Fibroblast of lung (primary cell): Measurements from ENCODE around the gene C4orf50. TPM values are rescaled to one million over a fixed set of nuclear protein-coding genes. Genes with fewer than 3 reads are reported as not detected.

ENCODE experiments used
- DNase-seq, 2 donors: peaks; one replicate each; pipeline versions ENCODE4 v3.0.0 to v3.0.0-alpha.2; 2010; ENCODE audit warnings: low read depth in 2 of 2
- H2AFZ ChIP-seq: 2 replicates; pipeline ENCODE4 v1.5.1; 2012; ENCODE audit warnings: low read length, control low read depth, inconsistent platforms
- H3K27ac ChIP-seq: 2 replicates; pipeline ENCODE4 v1.5.1; 2011; ENCODE audit warnings: low read length, control low read depth; ENCODE audit not compliant: insufficient read depth
- H3K27me3 ChIP-seq: 2 replicates; pipeline ENCODE4 v1.5.1; 2011; ENCODE audit warnings: mild to moderate bottlenecking, low read length; ENCODE audit not compliant: control insufficient read depth, insufficient read depth
- H3K36me3 ChIP-seq: 2 replicates; pipeline ENCODE4 v1.5.1; 2011; ENCODE audit warnings: low read length; ENCODE audit not compliant: control insufficient read depth, insufficient read depth
- H3K4me1 ChIP-seq: 2 replicates; pipeline ENCODE4 v1.5.1; 2011; ENCODE audit warnings: low read length; ENCODE audit not compliant: control insufficient read depth, insufficient read depth; ENCODE audit errors: extremely low read depth
- H3K4me2 ChIP-seq: 2 replicates; pipeline ENCODE4 v1.5.1; 2011; ENCODE audit warnings: low read length, control low read depth; ENCODE audit not compliant: insufficient read depth; ENCODE audit errors: extremely low read depth
- H3K4me3 ChIP-seq, 4 experiments: fragments of 200-600 bp in 1 of 4; sonication (generic) in 1 of 4; replicated peaks in 1 of 4; 2 replicates each; pipeline ENCODE4 v1.5.1; 2011 to 2016; ENCODE audit warnings: low read length in 4 of 4, low read depth in 3 of 4, mild to moderate bottlenecking in 3 of 4, control low read depth in 2 of 4, inconsistent platforms in 1 of 4, mixed read lengths in 1 of 4; ENCODE audit not compliant: insufficient read depth in 1 of 4; ENCODE audit errors: control extremely low read depth in 1 of 4
- H3K79me2 ChIP-seq: 2 replicates; pipeline ENCODE4 v1.5.1; 2012; ENCODE audit warnings: mild to moderate bottlenecking, low read length, inconsistent platforms; ENCODE audit not compliant: control insufficient read depth, insufficient read depth
- H3K9ac ChIP-seq: 2 replicates; pipeline ENCODE4 v1.5.1; 2011; ENCODE audit warnings: mild to moderate bottlenecking, low read length, control low read depth; ENCODE audit not compliant: insufficient read depth
- H3K9me3 ChIP-seq: 2 replicates; pipeline ENCODE4 v1.5.1; 2012; ENCODE audit warnings: low read depth, low read length; ENCODE audit not compliant: control insufficient read depth, insufficient read depth
- H4K20me1 ChIP-seq: 2 replicates; pipeline ENCODE4 v1.5.1; 2011; ENCODE audit warnings: low read length; ENCODE audit not compliant: control insufficient read depth, insufficient read depth; ENCODE audit errors: extremely low read depth
- CTCF ChIP-seq, 2 donors: IDR thresholded peaks in 1 of 2; conservative IDR thresholded peaks in 1 of 2; 1 replicate in 1 of 2; 2 replicates in 1 of 2; pipeline ENCODE4 v1.5.1; 2011 to 2012; ENCODE audit warnings: low read length in 2 of 2, control low read depth in 1 of 2, inconsistent platforms in 1 of 2, low read depth in 1 of 2, mild to moderate bottlenecking in 1 of 2
- EZH2 ChIP-seq: IDR thresholded peaks from 2 replicates; pipeline ENCODE4 v1.5.1; 2012; ENCODE audit warnings: low read length, control low read depth, mild to moderate bottlenecking; ENCODE audit errors: missing control alignments
- polyA plus RNA-seq, 2 donors: library from polyadenylated mRNA; depleted of rRNA in 1 of 2; stranded (reverse) in 1 of 2; unstranded in 1 of 2; fragments of >200 nt; gene quantifications; 2 replicates each; pipeline ENCODE4 v1.2.1, GENCODE V29; 2011 to 2012; ENCODE audit warnings: missing spikeins in 1 of 2
- total RNA-seq: library from RNA; depleted of rRNA; stranded (reverse); fragments of >200 nt; gene quantifications from 2 replicates; pipeline ENCODE4 v1.2.1, GENCODE V29; 2014

C4orf50 gene
- total and polyA plus RNA-seq, 2 donors (not counting 1 experiment from before 2014, with no cell fraction given), result not detected

GRCh38 chr4:5899396-5899795, 118.8 kb downstream of the C4orf50 start:
- DNase-seq, result no peak
- Histone ChIP-seq H3K9me3 (no peaks in the 10 kb centered on the region), H3K27ac (no peak overlapping the region), H4K20me1 (no peaks in the 10 kb centered on the region), H3K79me2 (no peaks in the 10 kb centered on the region), H3K4me3 (no peak overlapping the region), H3K36me3 (no peaks in the 10 kb centered on the region), H3K9ac (no peak overlapping the region), H3K27me3 (no peaks in the 10 kb centered on the region), H3K4me2 (no peak overlapping the region), H3K4me1 (no peaks in the 10 kb centered on the region), H2AFZ (no peak overlapping the region)
- TF ChIP-seq EZH2 (no peak), CTCF (conservative IDR thresholded peaks at IDR 0.05 in 1 of 2, IDR thresholded peaks at IDR 0.05 in 1 of 2; ENCODE audit: low read depth in 1 of 2, low read length in 2 of 2) (no peak)

- TF ChIP-seq EZH2 (no peak), CTCF (conservative IDR thresholded peaks at IDR 0.05 in 1 of 2, IDR thresholded peaks at IDR 0.05 in 1 of 2; ENCODE audit: low read depth in 1 of 2, low read length in 2 of 2) (no peak)
- Histone ChIP-seq H3K9me3 (no peaks in the 10 kb centered on the region), H3K4me3 (no peak overlapping the region), H3K36me3 (no peaks in the 10 kb centered on the region), H3K27me3 (peaks cover 4% of the 10 kb centered on the region), H3K79me2 (no peaks in the 10 kb centered on the region), H3K9ac (no peak overlapping the region), H3K4me2 (no peak overlapping the region), H4K20me1 (no peaks in the 10 kb centered on the region), H3K27ac (no peak overlapping the region), H2AFZ (no peak overlapping the region), H3K4me1 (no peaks in the 10 kb centered on the region)
- DNase-seq, result no peak
Observed at GRCh38 chr4:5897674-5898073, 120.6 kb downstream of the C4orf50 start.

GRCh38 chr4:5895287-5895686, 122.9 kb downstream of the C4orf50 start:
- H3K27me3 ChIP-seq, result peaks cover 24% of the 10 kb centered on the region

More at GRCh38 chr4:5895287-5895686, 122.9 kb downstream of the C4orf50 start:
- Histone ChIP-seq H4K20me1 (no peaks in the 10 kb centered on the region), H3K4me1 (no peaks in the 10 kb centered on the region), H2AFZ (no peak overlapping the region), H3K4me2 (no peak overlapping the region), H3K4me3 (no peak overlapping the region), H3K27ac (no peak overlapping the region), H3K9me3 (no peaks in the 10 kb centered on the region), H3K36me3 (no peaks in the 10 kb centered on the region), H3K9ac (no peak overlapping the region), H3K79me2 (no peaks in the 10 kb centered on the region)
- no peak for TF ChIP-seq EZH2
- no peak for TF ChIP-seq CTCF (conservative IDR thresholded peaks at IDR 0.05 in 1 of 2, IDR thresholded peaks at IDR 0.05 in 1 of 2; ENCODE audit: low read depth in 1 of 2, low read length in 2 of 2)
- DNase-seq, result no peak
